HG02763 (cell line): ENCODE measurements around the gene OLFM1.

Source experiments
- ATAC-seq: cut with Tn5 transposase; IDR thresholded peaks from one replicate; pipeline ENCODE4 v1.9.1; 2021; ENCODE audit warnings: mild to moderate bottlenecking, moderate library complexity; ENCODE audit not compliant: unreplicated experiment

The OLFM1 gene

DNA sequence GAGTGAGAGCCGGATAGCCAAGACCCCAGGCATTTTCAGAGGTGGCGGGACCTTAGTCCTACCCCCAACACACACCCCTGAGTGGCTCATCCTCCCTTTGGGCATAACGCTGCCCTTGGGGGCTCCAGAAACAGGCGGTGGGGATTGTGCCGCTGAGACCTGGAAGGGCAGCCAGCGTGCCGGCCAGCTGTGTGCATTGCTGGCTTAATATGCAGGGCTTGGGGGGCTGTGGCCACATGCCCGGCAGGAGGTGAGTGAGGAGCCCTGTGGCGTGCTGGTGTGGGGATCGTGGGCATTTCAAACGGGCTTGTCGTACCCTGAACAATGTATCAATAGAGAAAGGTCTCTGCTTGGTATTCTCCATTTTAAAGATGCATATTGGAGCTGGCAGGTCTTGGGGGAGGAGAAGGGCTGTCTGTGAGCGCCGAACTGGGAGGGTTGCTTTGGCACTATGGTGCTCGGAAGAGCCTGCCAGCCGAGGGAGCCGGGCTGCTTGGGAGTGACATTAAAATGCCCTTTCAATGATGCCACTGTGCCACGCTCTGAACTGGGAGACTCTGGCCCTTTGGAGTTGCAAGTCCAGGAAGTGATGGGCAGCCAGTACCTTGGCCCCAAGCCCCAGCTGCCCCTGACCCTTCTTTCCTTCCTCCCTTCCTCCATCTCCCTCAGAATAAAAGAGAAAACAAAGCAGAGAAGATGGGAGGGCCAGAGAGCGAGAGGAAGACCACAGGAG is 11.2 kb upstream of the OLFM1 start:
- no peak for ATAC-seq

DNA sequence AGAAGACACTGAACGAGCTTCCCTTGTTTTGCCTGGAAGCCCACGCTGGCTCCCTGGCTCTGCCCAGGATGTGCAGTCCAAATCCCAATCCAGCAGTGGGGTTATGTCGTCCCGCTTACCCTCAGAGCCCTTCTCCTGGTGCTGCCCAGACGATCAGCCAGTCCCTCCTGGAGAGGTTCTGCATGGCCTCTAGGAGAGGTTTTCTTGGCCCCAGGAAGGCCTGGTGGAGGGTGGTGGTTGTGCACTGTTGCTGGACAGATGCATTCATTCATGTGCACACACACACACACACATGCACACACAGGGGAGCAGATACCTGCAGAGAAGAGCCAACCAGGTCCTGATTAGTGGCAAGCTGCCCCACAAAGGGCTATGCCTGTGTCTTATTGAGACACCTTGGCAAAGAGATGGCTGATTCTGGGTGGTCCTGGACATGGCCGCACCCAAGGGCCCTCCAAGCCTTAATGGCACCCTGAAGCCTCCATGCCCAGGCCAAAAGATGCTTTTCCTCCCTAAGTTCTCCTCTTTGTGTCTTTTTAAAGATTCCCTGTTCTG is 10.5 kb upstream of the OLFM1 start:
- ATAC-seq, result no peak

- no peak for ATAC-seq
Measured at GRCh38 chr9:135077497-135078200, 9.8 kb upstream of the OLFM1 start.

DNA sequence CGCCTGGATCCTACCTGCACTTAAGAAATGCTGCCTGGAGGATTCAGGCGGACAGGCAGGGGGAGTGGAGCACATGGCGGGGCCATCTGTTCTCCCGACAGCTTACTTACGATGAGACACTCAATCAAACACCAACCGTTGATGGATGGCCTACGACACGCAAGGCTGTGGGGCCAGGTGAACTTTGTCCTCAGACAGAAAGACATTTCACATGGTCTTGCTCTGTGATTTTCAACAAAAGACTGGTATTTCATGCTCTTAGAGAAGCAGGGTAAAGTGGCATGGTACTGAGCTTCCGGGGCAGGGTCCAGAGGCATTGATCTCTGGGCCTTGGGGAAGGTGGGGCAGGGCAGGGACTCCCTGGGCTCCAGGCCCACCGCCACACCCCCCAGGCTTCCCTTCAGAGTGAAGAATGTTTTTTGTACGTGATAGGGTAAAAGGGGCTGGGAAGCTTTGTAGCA is 9.1 kb upstream of the OLFM1 start:
- no peak for ATAC-seq

- no peak for ATAC-seq
Measured at GRCh38 chr9:135079018-135079417, 8.4 kb upstream of the OLFM1 start.

- ATAC-seq, result no peak
Measured at GRCh38 chr9:135079676-135080075, 7.8 kb upstream of the OLFM1 start.

DNA sequence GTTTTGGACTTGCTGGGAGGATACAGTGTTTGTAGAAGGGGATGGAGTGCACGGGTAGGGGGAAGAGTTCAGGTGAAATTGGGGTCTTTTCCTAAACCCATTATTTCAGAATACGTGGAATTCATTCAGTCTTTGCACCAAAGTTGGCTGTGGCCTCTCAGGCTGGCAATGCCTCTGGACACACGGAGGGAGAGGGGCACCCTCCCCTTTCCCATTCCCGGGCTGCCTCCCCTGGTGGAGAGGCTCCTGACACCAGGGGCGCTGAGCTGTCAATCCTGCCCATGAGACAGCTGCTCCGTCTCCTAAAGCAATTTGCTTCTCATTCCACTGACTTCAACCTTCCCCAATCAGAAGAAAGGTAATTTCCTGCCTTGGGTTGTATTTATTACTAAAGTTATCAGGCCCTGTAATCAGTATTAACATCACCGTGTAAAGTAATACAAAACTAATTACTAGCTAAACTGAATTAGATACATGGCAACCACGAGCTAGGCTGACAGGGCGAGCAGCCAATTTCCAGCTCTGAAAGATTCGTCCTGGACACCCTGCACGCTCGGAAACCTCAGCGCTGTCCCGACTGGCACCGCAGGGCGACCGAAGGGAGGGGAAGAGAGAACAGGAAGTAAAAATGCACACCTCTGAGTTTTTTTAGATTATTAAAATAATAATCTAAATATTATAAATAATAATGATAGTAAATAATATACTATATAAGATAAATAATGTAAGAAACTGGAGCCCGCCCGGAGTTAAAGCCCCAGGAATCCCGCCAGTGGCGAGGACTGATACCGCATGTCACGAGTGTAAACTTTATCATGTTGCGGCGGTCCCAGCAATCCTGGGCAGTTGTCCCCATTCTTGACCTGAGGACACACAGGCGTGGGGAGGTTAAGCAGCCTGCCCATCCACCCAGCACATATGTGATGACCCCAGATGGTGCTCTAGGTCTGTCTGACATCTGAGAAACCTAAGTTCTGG is 6.9 kb upstream of the OLFM1 start:
- no peak for ATAC-seq

DNA sequence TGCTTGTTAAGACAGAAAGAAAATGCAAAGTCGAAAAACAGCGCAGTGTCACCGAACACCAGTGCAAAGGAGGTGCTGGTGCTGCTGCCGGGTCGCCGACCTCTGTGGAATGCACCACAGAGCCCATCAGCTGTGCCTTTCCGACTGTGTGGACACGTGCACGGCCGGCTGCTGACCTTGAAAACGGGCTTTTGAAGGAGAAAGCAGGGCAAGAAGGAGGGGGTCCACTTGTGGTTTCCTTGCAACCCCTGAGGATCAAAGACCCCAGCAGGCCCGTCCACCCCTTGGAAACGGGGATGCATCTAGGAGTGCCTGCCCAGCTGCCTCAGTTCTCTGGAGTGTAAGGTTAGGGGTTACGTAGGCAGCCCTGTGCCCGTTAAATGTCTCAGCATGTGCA is 6.2 kb upstream of the OLFM1 start:
- no peak for ATAC-seq

DNA sequence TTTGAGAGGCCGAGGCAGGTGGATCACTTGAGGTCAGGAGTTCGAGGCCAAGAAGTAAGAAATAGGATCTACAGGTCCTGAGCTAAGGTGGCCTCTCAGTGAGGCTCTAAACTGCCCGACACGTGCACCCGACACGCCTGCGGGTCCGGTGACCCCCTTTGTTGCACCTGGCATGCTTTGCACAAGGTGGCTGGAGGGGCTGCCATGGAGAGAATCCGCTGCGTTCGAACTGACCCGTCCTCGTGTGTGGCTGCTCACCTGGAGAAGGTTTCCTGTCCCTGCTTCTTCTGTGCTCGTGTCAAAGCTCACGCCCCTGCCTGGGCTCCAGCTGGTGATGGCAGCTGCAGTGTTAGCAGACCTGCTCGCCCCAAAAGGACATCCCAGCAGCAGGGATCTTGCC is 5.7 kb upstream of the OLFM1 start:
- no peak for ATAC-seq

- no peak for ATAC-seq
Measured at GRCh38 chr9:135082536-135082935, 4.9 kb upstream of the OLFM1 start.

DNA sequence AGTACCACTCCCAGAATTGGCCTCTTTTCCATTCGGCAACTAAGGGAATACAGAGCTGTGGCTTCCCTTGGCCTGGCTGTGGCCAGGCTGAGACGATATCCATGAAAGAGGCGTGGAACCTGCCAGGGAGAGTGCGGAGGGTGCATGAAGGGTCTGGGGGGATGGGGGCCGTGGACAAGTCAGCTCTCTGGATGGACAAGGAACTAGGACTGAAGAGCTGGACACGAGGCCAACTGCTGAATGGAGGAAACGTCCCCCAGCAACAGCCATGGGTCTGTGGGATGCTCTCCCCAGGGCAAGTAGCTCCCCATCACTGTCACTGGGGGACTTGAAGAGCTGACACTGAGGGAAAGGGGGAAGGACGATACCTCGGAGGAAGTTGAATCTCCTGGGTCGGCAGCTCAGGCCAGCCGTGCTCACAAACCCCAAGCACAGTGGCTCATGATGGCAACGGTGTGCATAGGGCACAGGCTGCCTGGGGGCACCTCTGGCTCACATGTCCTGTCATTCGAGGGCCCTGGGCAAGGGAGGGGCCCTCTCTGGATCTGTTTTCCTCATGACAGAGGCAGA is 4.1 kb upstream of the OLFM1 start:
- no peak for ATAC-seq

- no peak for ATAC-seq
Measured at GRCh38 chr9:135083831-135084230, 3.6 kb upstream of the OLFM1 start.

DNA sequence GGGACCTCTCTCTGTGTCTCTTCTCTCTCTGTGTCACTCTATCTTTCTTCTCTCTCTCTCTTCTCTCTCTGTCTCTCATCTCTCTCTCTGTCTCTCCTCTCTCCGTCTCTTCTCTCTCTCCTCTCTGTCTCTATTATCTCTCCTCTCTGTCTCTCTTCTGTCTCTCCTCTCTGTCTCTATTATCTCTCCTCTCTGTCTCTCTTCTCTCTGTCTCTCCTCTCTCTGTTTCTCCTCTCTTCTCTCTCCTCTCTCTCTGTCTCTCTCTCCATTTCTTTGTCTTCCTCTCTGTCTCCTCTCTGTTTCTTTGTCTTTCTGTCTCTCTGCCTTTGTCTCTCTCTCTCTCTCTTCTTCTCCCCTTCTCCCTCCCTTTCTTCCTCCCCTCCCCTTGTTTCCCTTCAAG is 3.2 kb upstream of the OLFM1 start:
- no peak for ATAC-seq

GRCh38 chr9:135084881-135085760 is 2.3 kb upstream of the OLFM1 start:
- ATAC-seq, result no peak

DNA sequence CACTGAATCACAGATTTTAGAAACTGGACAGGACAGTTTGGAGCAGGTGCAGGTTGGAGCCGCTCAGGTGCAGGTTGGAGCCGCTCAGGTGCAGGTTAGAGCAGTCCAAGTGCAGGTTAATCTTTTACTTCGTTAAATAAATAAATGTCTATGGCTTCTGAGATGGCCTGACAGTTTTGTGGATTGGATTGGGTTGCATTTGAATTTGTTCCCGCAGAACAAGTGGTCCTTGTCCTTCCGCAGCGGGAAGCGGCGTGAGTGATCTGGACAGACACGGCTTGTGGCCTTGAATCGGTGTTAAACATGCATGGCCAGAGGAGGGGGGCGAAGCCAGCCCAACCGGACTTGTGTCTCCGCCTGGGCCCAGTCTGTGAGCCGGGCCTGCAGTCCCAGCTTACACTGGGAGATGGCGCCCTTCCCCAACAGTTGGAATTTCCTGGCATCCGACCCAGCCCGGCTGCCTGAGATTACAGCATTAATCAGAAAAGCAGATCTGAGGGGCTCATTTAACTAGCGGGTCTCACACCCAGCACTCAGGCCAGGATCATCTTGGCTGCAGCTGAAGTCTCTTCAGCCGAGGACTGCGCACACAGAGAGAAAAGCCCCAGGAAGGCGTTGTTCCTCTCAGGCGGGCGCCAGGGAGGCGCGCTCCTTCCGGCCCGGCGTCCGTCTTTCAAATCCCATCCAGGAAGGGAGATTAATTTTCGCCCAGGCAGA is 1.5 kb upstream of the OLFM1 start:
- ATAC-seq, result no peak

GRCh38 chr9:135086597-135087488 is 625 bp upstream of the OLFM1 start:
- no peak for ATAC-seq

DNA sequence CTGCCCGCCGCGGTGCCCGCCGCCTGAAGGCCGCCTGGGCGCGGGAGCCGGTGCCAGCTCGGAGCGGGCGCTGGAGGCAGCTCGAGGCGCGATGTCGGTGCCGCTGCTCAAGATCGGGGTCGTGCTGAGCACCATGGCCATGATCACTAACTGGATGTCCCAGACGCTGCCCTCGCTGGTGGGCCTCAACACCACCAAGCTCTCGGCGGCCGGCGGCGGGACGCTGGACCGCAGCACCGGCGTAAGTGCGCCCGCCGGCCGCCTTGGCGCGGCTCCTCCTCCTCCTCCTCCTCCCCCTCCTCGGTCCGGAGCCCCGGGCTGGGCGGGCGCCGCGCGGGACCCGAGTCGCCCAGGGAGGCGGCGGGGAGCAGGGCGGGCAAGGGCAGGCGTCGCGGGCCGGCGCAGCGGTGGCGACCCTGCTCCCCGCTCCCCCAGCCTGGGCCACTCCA is 455 bp downstream of the OLFM1 start:
- ATAC-seq, result no peak

GRCh38 chr9:135088348-135088978 is 995 bp downstream of the OLFM1 start:
- no peak for ATAC-seq
